Gastrocnemius medialis (tissue), 4 donors: ENCODE results near the gene ATP9B.

Source experiments
- POLR2A ChIP-seq, 2 donors: fragments of 450-650 bp; IDR thresholded peaks; one replicate each; pipeline ENCODE4 v1.6.1; 2017; ENCODE audit warnings: antibody characterized with exemption in 2 of 2, mild to moderate bottlenecking in 2 of 2, moderate library complexity in 2 of 2
- TF ChIP-seq, protein P1 (sequence below), 5 experiments: fragments of 450-650 bp in 3 of 5; fragments of 200-600 bp in 2 of 5; sonication (generic) in 2 of 5; IDR thresholded peaks in 4 of 5; conservative IDR thresholded peaks in 1 of 5; 1 replicate in 4 of 5; 2 replicates in 1 of 5; pipeline ENCODE4 v1.5.1; 2016 to 2019; ENCODE audit warnings: antibody characterized with exemption in 5 of 5, mild to moderate bottlenecking in 3 of 5, moderate library complexity in 3 of 5

DNA sequence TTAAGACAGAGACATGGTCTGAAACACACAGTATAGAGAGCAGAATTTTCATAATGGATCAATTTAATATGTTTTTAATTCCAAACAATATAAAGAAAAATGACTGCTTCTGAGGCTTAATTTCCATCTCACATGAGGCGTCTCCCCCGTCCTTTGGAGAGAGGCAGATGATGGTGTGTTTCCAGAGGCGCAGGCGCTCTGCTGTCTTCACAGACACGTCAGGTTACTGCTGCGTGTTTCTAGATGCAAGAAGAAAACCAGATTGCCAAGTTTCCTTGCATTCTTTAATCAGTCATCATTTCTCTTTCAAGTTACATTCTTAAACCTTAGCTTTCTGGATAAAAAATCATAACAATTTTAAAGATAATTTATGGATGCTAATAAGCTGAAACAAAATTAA is 160.2 kb downstream of the ATP9B start:
- TF ChIP-seq, protein P1, sequence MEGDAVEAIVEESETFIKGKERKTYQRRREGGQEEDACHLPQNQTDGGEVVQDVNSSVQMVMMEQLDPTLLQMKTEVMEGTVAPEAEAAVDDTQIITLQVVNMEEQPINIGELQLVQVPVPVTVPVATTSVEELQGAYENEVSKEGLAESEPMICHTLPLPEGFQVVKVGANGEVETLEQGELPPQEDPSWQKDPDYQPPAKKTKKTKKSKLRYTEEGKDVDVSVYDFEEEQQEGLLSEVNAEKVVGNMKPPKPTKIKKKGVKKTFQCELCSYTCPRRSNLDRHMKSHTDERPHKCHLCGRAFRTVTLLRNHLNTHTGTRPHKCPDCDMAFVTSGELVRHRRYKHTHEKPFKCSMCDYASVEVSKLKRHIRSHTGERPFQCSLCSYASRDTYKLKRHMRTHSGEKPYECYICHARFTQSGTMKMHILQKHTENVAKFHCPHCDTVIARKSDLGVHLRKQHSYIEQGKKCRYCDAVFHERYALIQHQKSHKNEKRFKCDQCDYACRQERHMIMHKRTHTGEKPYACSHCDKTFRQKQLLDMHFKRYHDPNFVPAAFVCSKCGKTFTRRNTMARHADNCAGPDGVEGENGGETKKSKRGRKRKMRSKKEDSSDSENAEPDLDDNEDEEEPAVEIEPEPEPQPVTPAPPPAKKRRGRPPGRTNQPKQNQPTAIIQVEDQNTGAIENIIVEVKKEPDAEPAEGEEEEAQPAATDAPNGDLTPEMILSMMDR (IDR thresholded peaks at IDR 0.05 in 4 of 5, conservative IDR thresholded peaks at IDR 0.05 in 1 of 5): no peak
- no peak for TF ChIP-seq POLR2A (IDR thresholded peaks at IDR 0.05)
